ENCODE measurements around the gene INPPL1.

INPPL1 gene

GRCh38 chr11:72223615-72224563 lies 678 bp upstream of the INPPL1 start:
- peaks cover 71% of the 10 kb centered on the region for H3K4me1 Mint-ChIP-seq (ENCODE audit: low read depth)
- no peaks in the 10 kb centered on the region for H3K9me3 Mint-ChIP-seq
- peak overlapping the region; percentile 99 for H3K4me3 Mint-ChIP-seq
- intact Hi-C loops (cut with micrococcal nuclease): loop anchor here (1.0 to 5.0 kb wide), 2 partner anchors 112 to 122 kb away; partner anchors contain the start of genes ANAPC15 and LAMTOR1
- no peaks in the 10 kb centered on the region for H3K27me3 Mint-ChIP-seq
- H3K27ac Mint-ChIP-seq: peak overlapping the region; percentile 99
- peaks cover 81% of the 10 kb centered on the region for H3K36me3 Mint-ChIP-seq (ENCODE audit: low read depth)

GRCh38 chr11:72225411-72225951 lies 914 bp downstream of the INPPL1 start:
- Mint-ChIP-seq H3K36me3 (ENCODE audit: low read depth) (peaks cover 89% of the 10 kb centered on the region), H3K4me3 (peak overlapping the region; percentile 99), H3K27me3 (no peaks in the 10 kb centered on the region), H3K9me3 (no peaks in the 10 kb centered on the region), H3K4me1 (ENCODE audit: low read depth) (peaks cover 79% of the 10 kb centered on the region), H3K27ac (peak overlapping the region; percentile 99)
- intact Hi-C loops (cut with micrococcal nuclease): no loop called here

DNA sequence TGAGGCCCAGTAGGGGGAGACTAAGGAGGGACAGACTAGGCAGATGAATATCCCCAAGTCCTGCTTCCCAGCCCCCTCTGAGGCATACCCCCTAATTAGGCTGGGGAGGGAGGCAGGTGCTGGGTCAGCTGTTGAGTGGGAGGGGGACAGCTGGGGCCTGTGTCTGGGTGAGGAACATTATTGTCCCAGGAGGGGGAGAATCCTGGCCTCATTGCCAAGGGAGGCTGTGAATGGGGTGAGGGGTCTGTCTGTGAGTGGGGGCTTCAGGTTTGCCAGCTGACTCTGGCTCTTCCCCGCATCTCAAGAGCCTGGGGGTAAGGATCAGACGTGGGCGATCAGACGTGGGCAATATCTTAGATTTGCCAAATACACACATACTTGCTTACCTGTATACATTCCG lies 2.1 kb downstream of the INPPL1 start:
- H3K9me3 Mint-ChIP-seq: no peaks in the 10 kb centered on the region
- peaks cover 90% of the 10 kb centered on the region for H3K36me3 Mint-ChIP-seq (ENCODE audit: low read depth)
- H3K4me1 Mint-ChIP-seq (ENCODE audit: low read depth): peaks cover 79% of the 10 kb centered on the region
- no peak overlapping the region for H3K4me3 Mint-ChIP-seq
- peak overlapping the region; percentile 32 for H3K27ac Mint-ChIP-seq
- intact Hi-C loops (cut with micrococcal nuclease): no loop called here
- no peaks in the 10 kb centered on the region for H3K27me3 Mint-ChIP-seq

- Mint-ChIP-seq H3K4me3 (no peak overlapping the region), H3K9me3 (no peaks in the 10 kb centered on the region), H3K27ac (no peak overlapping the region), H3K27me3 (no peaks in the 10 kb centered on the region), H3K36me3 (ENCODE audit: low read depth) (peaks cover 93% of the 10 kb centered on the region), H3K4me1 (ENCODE audit: low read depth) (peaks cover 79% of the 10 kb centered on the region)
- intact Hi-C loops (cut with micrococcal nuclease): no loop called here
Observed at GRCh38 chr11:72227316-72228228, 3.0 kb downstream of the INPPL1 start.

DNA sequence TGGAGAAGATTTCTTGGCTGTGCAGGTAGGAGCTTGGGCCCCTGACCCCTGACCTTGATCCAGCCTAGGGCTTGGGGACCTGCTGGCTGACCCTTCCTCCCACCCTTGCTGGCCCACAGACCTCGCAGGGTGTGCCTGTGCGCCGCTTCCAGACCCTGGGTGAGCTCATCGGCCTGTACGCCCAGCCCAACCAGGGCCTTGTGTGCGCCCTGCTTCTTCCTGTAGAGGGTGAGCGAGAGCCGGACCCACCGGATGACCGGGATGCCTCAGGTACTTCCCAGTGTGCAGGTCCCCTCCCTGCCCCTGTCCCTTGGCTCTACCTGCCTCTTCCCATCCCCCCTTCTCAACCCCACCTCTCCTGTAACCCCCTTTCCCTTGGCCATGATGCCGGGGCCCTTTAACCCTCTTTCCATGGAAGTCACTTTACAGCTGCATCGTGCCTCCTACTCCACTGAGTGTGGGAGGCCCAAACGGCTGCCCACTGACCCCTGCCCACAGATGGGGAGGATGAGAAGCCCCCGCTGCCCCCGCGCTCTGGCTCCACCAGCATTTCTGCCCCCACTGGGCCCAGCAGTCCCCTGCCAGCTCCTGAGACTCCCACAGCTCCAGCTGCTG lies 3.8 kb downstream of the INPPL1 start:
- H3K4me3 Mint-ChIP-seq: no peak overlapping the region
- intact Hi-C loops (cut with micrococcal nuclease): no loop called here
- peaks cover 81% of the 10 kb centered on the region for H3K4me1 Mint-ChIP-seq (ENCODE audit: low read depth)
- H3K9me3 Mint-ChIP-seq: no peaks in the 10 kb centered on the region
- H3K27me3 Mint-ChIP-seq: no peaks in the 10 kb centered on the region
- H3K27ac Mint-ChIP-seq: no peak overlapping the region
- peaks cover 99% of the 10 kb centered on the region for H3K36me3 Mint-ChIP-seq (ENCODE audit: low read depth)

DNA sequence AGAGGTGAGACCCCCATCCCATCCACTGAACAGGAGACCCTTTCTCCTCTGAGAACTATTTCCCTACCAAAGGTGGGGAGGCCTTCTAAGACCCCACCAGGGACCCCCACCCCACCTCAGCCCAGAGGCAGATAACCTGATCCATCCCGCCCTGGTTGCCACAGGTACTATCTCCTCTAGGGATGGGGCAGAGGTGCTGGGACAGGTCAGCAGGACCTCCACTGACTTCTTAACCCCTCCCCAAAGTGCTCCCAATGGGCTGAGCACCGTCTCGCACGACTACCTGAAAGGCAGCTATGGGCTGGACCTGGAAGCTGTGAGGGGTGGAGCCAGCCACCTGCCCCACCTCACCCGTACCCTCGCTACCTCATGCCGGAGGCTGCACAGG lies 4.3 kb downstream of the INPPL1 start:
- Mint-ChIP-seq H3K27me3 (no peaks in the 10 kb centered on the region), H3K36me3 (ENCODE audit: low read depth) (peaks cover 99% of the 10 kb centered on the region), H3K4me1 (ENCODE audit: low read depth) (peaks cover 86% of the 10 kb centered on the region), H3K4me3 (no peak overlapping the region), H3K9me3 (no peaks in the 10 kb centered on the region), H3K27ac (no peak overlapping the region)
- intact Hi-C loops (cut with micrococcal nuclease): no loop called here

DNA sequence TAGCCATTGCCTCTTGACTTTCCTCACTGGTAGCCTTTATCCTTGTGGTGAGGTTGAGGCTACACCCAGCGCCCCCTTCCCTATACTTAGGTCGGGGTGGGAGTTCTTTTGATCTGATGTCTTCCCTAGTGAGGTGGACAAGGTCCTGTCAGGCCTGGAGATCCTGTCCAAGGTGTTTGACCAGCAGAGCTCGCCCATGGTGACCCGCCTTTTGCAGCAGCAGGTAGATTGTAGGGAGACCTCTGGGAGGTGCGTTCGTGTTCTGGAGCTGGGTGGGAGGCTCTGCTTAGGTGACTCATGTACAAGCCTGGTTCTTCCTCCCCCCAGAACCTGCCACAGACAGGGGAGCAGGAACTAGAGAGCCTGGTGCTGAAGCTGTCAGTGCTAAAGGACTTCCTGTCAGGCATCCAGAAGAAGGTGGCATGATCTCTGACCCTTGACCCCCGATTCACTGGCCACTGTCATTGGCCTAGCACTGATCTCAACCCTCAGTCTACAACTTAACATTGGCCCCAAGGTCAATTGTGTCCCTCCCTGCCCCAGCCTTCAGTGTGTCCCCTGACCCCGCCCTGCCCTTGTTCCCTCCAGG lies 4.9 kb downstream of the INPPL1 start:
- intact Hi-C loops (cut with micrococcal nuclease): no loop called here
- H3K9me3 Mint-ChIP-seq: no peaks in the 10 kb centered on the region
- peaks cover 92% of the 10 kb centered on the region for H3K4me1 Mint-ChIP-seq (ENCODE audit: low read depth)
- no peak overlapping the region for H3K27ac Mint-ChIP-seq
- peaks cover 99% of the 10 kb centered on the region for H3K36me3 Mint-ChIP-seq (ENCODE audit: low read depth)
- no peak overlapping the region for H3K4me3 Mint-ChIP-seq
- no peaks in the 10 kb centered on the region for H3K27me3 Mint-ChIP-seq

- peaks cover 99% of the 10 kb centered on the region for H3K36me3 Mint-ChIP-seq (ENCODE audit: low read depth)
- H3K4me1 Mint-ChIP-seq (ENCODE audit: low read depth): peaks cover 98% of the 10 kb centered on the region
- no peak overlapping the region for H3K27ac Mint-ChIP-seq
- no peaks in the 10 kb centered on the region for H3K9me3 Mint-ChIP-seq
- H3K27me3 Mint-ChIP-seq: no peaks in the 10 kb centered on the region
- H3K4me3 Mint-ChIP-seq: no peak overlapping the region
- intact Hi-C loops (cut with micrococcal nuclease): no loop called here
Observed at GRCh38 chr11:72229925-72230763, 5.6 kb downstream of the INPPL1 start.

DNA sequence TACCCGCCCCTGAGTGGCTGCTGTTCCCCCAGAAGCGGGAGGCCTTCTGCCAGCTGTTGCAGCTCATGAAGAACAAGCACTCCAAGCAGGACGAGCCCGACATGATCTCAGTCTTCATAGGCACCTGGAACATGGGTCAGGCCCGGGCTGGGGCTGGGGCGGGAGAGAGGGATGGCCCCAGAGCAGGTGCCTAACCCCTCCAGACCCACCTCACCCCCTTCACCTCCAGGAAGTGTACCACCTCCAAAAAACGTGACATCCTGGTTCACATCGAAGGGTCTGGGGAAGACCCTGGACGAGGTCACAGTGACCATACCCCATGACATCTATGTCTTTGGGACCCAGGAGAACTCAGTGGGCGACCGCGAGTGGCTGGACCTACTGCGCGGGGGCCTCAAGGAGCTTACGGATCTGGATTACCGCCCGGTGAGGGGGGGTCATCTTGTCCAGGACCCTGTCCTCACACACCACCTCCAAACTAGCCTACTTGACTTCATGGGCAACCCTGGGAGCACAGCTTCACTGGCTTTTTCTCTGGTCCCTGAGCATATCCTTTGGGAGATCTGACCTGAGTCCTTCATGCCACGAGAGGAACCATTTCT lies 6.3 kb downstream of the INPPL1 start:
- H3K36me3 Mint-ChIP-seq (ENCODE audit: low read depth): peaks cover 99% of the 10 kb centered on the region
- H3K27ac Mint-ChIP-seq: no peak overlapping the region
- no peaks in the 10 kb centered on the region for H3K27me3 Mint-ChIP-seq
- no peaks in the 10 kb centered on the region for H3K9me3 Mint-ChIP-seq
- intact Hi-C loops (cut with micrococcal nuclease): no loop called here
- peaks cover 98% of the 10 kb centered on the region for H3K4me1 Mint-ChIP-seq (ENCODE audit: low read depth)
- no peak overlapping the region for H3K4me3 Mint-ChIP-seq

DNA sequence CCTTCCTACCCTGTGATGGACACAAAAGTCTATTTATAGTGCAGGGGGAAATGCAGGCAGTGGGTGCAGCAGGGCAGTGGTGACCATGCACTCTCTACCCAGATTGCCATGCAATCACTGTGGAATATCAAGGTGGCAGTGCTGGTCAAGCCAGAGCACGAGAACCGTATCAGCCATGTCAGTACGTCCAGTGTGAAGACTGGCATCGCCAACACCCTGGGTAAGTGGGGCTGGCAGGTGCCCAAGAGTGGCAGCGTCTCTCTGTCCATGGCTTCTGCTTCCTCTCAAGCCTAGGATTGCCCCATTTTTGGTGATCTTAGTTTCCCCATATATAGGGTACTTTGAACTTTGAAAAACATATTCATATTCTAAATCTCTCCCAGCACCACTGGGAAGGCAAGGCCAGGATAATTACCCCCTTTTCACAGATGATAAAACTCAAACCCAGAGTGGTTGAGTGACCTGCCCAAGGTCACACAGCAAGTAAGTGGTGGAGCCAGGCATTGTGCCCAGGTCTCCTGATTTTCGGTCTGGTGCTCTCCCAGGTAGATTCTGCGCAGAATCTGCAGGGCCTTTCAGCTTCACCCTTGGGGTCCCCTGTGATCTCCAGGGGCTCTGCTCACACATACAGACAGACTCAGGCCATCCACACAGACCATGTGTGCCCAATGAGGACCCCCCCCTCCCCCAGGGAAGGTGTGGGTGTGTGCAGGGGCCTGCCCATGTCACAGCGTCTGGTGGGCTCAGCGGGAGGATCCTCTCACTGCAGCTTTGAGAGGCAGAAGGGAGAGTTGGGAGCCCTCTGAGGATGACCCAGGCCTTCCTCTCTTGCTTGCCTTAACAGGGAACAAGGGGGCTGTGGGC lies 7.1 kb downstream of the INPPL1 start:
- H3K27ac Mint-ChIP-seq: peak overlapping the region; percentile 21
- H3K27me3 Mint-ChIP-seq: no peaks in the 10 kb centered on the region
- H3K4me3 Mint-ChIP-seq: no peak overlapping the region
- H3K36me3 Mint-ChIP-seq (ENCODE audit: low read depth): peaks cover 100% of the 10 kb centered on the region
- H3K9me3 Mint-ChIP-seq: no peaks in the 10 kb centered on the region
- peaks cover 93% of the 10 kb centered on the region for H3K4me1 Mint-ChIP-seq (ENCODE audit: low read depth)
- intact Hi-C loops (cut with micrococcal nuclease): no loop called here

DNA sequence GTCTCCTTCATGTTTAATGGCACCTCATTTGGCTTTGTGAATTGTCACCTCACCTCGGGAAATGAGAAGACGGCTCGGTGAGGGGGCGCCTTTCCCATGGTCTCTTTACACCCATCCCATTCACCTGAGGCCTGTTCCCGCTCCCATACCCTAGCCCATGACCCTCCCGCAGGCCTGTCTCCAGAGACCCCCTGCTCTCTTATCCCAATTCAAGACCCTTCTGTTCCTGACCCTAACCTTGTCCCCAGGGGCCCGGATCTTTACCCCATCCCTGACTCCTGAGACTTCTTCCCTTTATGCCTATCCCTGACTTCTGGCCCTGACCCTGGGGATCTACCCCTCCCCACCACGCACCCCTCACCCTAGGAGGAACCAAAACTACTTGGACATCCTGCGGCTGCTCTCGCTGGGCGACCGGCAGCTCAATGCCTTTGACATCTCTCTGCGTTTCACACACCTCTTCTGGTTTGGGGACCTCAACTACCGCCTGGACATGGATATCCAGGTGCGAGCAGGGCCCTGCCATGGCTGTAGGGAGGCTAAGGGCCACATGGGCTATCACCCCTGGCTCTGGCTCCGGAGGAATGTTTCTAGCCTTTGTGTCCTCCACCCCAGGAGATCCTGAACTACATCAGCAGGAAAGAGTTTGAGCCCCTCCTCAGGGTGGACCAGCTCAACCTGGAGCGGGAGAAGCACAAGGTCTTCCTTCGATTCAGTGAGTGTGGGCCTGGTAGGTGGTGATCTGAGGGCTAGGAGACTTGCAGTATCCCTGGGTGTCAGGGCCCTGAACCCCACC lies 7.9 kb downstream of the INPPL1 start:
- Mint-ChIP-seq H3K27ac (peak overlapping the region; percentile 21), H3K9me3 (no peaks in the 10 kb centered on the region), H3K4me3 (no peak overlapping the region), H3K4me1 (ENCODE audit: low read depth) (peaks cover 94% of the 10 kb centered on the region), H3K36me3 (ENCODE audit: low read depth) (peaks cover 100% of the 10 kb centered on the region), H3K27me3 (peaks cover 6% of the 10 kb centered on the region)
- intact Hi-C loops (cut with micrococcal nuclease): no loop called here
